Endometrium (tissue), 2 donors: ENCODE measurements around the gene LCOR.
"Not testable (repeated sequence)": the region's sequence is repeated elsewhere in the genome, so short reads cannot be mapped to it uniquely, and the experiment has no call there.

Experiments used
- FAIRE-seq: peaks from 2 replicates; lab custom pipeline; 2012; peaks lifted over from hg19 to GRCh38; lab: Jason Lieb, UNC
- donor health status: control.
- donor health status: control.

LCOR gene

DNA sequence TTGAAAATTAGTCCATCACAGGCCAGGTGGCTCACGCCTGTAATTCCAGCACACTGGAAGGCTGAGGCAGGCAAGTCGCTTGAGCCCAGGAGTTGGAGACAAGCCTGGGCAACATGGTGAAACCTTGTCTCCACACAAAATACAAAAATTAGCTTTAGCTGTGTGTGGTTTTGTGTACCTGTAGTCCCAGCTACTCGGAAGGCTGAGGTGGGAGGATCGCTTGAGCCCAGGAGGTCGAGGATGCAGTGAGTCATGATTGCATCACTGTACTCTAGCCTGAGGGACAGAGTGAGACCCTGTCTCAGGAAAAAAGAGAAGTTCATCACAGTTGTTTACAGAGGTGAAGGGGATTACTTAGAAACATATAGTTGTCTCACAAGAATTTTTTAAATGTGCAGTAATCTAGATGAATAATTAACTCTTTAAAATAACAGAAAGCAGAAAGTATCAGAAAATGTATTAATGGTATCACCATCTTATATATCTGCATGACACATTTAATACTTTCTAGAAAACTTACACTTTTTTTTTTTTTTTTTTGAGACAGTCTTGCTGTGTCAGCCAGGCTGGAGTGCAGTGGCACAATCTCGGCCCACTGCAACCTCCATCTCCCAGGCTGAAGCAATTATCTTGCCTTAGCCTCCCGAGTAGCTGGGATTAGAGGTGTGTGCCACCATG is 8.9 kb downstream of the LCOR start:
- no peak for FAIRE-seq

DNA sequence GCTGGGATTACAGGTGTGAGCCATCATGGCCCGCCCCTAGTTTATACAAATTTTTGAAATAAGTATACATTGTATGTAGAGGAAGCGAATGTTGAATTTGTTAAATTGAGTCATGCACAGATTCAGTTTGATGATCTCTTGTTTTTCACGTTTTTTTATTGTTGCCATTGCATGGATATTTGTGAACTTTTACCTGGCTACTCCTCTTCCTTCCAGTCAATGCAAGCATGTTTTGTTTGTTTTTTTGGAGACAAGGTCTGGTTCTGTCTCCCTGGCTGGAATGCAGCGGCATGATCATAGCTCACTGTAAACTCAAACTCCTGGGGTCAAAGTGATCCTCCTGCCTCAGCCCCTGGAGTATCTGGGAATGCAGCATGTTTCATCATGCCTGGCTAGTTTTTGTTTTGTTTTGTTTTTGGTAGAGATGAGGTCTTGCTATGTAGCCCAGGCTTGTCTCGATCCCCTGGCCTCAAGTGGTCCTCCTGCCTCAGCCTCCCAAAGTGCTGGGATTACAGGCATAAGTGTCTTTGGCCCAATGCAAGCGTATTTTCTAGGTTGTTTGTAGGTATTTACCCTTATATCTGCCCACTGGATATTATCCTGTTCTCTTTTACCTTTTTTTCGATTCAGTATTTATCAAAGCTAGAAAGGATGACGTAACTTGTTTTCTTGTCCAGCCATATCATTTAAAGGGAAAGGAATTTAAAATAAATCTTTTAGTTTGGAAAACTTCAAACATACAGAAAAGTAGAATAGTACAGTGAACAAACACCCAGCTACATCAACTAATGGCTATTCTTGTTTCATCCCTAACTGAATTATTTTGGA is 11.0 kb downstream of the LCOR start:
- peak; percentile 73 for FAIRE-seq

DNA sequence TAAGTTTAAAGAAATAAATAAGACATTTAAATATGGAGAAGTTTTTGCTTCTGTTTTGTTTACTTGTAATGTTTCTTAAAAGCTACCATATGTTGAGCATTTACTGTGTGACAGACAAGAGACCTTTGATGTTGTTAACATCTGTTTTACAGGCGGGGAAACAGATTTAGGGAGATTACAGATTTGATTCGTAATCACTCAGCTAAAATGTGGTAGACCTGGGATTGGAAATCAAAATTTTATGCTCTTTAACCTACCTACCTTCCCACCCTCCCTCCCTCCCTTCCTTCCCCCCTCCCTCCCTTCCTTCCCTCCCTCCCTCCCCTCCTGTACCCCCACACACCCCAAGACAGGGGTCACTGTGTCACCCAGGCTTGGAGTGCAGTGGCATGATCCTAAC is 11.7 kb downstream of the LCOR start:
- FAIRE-seq: no peak

DNA sequence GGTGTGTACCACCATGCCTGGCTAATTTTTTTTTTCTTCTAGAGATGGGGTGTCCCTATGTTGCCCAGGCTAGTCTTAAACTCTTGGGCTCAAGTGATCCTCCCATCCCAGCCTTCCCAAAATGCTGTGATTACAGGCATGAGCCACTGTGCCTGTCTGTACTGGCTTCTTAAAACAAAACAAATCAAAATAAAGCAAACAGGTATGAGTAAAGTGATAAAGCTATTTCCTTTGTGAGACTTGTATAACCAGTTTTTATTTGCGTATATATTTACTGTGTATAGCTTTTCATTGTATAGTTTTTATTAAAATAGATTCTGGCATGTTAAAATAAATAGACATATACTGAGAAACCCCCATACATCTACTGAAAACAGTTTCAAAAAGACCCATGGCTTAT is 14.3 kb downstream of the LCOR start:
- FAIRE-seq: no peak

DNA sequence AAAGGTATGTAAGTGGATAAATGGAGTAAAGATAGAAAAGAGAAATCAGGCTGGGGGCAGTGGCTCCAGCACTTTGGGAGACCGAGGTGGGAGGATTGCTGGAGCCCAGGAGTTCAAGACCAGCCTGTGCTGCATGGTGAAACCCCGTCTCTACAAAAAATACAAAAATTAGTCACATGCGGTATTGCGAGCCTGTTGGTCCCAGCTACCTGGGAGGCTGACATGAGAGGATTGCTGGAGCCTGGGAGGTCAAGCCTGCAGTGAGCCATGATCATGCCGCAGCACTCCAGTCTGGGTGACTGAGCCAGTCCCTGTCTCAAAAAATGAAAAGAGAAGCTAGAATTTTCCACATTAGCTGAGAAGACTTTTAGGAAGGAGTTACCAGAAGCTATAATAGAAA is 14.8 kb downstream of the LCOR start:
- no peak for FAIRE-seq

DNA sequence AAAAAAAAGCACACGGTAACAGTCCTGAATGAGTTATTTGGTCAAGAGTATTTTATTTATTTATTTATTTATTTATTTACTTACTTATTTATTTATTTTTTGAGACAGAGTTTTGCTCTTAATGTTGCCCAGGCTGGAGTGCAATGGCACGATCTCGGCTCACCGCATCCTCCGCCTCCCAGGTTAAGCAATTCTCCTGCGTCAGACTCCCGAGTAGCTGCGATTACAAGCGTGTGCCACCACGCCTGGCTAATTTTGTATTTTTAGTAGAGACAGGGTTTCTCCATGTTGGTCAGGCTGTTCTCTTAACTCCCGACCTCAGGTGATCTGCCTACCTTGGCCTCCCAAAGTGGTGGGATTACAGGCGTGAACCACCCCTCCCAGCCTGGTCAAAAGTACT is 15.3 kb downstream of the LCOR start:
- not testable (repeated sequence) for FAIRE-seq

DNA sequence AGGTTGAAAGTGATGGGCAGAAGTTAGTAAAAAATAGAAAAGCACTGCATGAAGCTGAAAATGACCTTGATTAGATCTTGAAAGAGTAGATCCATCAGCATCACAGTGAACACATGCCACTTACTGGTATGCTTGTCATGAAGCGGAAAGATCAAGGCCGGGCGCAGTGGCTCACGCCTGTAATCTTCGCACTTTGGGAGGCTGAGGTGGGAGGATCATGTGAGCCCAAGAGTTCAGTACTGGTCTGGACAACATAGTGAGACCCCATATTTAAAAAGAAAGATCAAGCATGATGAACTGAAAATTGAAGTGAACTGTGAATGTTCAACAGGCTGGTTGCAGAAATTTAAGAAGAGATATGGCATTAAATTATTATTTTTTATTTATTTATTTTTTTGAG is 18.0 kb downstream of the LCOR start:
- FAIRE-seq: no peak

DNA sequence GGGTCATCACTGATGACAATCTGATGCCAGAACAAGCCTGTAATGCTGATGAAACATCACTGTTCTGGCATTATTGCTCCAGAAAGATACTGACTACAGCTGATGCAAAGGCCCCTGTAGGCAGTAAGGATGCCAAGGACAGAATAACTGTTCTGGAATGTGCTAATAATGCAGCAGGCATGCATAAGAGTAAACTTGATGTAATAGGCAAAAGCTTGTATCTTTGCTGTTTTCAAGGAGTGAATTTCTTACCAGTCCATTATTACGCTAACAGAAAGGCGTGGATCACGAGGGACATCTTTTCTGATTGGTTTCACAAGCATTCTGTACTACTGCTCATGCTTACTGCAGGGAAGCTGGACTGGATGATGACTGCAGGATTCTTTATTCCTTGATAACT is 18.7 kb downstream of the LCOR start:
- no peak for FAIRE-seq

DNA sequence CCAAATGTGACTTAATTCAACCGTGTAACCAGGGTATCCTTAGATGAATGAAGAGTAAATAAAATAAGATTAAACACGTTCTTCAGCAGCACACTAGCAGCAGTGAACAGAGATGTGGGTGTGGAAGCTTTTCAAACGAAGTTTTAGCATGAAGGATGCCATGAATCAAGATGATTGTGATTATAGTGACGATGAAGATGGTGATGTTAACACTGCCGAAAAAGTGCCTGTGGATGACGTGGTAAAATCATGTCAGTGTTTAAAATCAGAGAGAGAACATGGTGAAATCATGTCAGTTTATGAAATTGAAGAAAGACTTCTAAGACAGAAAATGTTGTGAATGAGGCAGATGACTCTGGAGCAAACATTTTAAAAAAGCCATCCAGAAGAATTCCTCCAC is 19.2 kb downstream of the LCOR start:
- no peak for FAIRE-seq

DNA sequence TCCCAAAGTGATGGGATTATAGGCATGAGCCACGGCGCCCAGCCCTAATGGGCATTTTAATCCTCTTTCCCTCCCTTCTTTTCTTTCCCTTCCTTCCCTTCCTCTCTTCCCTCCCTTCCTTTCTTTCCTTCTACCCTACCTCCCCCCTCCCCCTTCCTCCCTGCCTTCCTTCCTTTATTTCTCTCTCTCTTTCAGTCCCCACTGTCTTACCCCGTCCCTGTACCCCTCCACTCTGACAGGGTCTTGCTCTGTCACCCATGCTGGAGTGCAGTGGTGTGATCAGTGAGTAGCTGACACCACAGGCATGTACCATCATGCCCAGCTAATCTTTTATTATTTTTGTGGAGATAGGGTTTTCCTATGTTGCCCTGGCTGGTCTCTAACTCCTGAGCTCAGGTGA is 24.2 kb downstream of the LCOR start:
- FAIRE-seq: no peak

DNA sequence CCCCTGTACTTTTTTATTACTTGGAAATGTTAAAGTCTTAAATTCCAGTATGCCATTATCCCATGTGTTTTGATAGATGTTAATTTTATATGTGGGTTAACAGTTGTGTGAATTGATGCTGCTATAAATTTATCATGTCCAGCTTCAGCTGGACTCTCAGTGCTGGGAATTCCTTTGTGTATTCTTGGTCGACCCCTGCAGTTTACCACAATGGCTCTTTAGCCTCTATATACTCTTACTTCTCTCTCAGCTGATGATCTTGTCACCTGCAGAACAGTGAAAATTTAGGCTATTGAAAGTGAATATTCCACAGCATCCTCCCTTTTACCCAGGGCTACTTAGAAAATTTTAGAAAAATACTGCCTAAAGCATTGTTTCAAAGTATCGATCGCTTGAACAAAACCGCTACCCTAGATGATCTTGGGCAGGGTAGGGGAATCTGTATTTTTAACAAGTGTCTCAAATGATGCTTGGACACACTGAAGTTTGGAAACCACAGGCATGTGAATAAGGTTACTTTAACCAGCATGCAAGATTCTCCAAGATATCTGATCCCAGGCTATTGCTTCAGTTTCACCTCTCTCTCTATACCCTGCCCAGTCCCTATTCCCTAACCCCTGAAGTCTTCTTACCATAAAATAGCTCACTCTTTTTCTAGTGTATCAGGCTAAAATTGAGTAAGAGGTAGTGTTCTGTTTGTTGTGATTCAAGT is 25.4 kb downstream of the LCOR start:
- no peak for FAIRE-seq

DNA sequence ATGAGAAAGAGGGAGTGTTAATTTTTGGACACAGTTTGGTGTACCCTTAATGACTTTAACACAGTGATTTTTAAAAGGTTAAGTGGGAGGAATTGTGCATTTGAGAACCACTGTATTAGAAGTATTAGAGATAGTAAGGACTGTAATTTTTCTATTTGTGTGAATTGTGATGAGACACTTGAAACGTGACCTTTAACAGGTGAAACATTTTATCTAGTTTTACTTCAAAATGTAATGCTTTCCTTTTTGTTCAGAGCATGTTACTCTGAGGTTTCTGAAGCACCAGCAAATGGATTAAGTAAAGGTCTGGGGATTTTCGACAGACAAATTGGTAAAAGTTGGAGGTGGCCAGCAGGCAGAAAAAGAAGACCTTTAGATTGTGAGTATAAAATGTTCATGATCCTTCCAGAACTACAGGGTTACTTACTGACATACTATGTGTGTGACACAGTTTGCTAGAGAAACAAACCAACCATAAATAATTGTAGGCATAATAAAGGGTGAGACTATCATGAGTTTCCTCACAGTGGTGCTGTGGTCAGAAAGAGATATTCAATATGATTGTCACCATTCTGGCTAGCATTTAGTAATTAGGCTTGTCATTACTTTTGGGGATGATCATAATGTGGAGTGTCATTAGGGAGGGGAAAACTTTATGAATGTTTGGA is 26.1 kb downstream of the LCOR start:
- FAIRE-seq: peak; percentile 8

DNA sequence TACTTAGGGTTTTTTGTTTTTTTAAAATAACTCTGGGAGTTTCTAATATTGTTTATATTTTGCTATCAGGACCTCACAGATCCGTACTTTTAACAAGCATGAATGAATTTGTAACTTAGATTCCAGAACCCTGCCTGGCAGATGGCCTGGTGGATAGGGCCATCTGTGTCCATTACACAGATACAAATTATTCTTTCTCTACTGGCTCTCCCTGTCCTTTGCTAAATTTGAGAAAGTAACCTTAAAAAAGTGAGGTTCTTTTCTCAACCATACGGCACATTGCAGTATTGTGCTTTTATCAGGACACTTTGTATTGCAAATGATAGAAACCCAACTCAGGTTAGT is 26.6 kb downstream of the LCOR start:
- FAIRE-seq: no peak

DNA sequence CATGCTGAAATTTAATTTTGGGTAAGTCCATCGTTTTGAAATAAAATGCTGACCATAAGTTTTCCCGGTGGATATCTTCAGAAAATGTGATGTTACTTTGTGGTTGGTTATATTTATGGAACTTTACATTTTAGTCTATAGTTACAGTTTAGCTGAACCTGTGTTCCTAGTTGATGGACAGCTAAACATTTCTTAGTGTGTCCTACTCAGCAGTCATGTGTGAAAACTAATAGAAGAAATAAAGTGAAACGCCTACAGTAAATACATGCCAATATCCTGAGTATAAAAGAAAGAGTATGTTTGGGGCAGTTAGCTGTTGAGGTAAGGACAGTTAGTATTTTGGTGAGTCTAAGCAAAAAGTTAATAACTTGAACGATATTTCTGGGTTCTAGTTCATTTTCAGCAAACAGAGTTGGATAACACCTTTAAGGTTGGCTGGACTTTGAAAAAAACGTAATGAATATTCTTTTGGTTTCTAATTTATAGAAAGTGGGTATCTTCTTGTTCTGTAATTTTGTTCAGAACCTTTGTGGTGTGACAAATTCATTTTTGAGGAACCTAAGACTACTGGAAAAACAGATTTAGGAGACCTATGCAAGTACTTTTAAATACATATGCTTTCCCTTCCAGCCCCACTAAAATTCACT is 28.7 kb downstream of the LCOR start:
- FAIRE-seq: no peak

DNA sequence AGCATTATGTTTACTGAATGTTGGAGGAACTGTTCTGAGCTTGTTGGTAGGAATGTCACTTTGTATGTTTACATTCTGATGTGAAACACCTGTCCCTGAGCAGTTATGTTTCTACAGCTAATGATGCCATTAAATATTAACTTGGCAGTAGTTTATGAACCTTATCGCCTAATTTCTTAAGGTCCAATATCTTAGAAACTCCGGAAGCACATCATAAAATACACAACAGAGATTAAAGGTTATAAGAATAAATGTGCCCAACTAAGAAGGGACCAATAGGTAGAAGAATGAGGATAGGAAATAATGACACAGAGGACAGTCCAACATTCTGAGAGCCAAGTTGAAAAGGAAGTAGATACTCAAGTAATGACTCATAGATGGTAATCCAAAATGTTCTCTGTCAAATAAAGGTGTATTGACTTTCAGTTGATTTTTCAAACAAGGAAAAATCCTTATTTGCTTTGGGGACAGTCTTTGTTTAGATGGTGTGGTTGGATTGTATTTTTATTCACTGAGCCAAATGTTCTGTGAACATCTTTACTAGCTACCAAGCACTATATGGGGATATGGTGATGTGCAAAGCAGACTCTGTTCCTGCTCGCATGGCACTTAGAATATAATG is 31.9 kb downstream of the LCOR start:
- FAIRE-seq: no peak

DNA sequence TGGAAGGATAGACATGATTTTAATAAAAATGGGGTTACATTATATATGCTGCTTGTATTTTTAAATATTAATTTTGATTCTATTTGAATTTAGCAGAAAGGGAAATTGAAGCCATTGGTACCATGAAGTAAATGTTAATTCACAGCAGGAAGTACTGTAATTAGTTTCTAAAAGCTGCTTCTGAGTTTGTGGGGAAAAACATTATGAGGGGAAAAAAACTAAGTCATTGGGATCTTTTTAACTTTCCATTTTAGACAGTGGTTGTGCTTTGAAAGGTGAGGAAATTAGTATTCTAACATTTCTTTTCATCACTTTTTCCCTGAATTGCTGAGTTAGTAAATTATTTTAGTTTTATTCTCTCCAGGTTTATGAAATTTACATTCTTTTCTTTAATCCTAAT is 41.0 kb downstream of the LCOR start:
- FAIRE-seq: no peak

DNA sequence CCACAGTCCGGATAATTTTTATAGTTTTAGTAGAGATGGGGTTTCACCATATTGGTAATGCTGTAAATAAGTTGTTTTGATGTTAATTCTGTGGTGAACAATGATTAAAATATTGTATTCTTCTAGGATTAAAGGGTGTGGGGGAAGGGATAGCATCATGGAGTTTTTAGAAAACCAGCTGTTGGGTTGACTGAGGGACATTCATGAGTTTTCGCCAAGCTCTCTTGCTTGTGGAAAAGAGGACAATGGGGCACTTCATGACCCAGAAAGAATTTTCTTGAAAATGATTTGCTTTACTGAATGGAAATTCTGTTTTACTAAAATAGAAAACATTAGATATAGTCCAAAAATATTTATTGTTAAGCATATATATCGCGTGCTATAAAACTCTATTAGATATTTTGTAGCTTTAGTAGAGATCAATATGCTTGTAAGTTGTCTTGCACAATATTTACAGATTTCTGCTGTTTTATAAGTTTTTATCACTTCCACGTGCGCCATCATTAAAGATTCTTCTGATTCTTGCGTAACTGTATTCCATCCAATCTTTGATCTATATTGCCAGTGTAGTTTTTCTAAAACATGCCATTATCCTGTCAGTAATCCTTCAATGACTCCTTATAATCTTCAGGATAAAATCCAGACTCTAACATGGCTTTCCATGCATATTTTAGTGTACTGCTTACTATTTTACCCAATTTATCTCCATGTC is 41.8 kb downstream of the LCOR start:
- no peak for FAIRE-seq

DNA sequence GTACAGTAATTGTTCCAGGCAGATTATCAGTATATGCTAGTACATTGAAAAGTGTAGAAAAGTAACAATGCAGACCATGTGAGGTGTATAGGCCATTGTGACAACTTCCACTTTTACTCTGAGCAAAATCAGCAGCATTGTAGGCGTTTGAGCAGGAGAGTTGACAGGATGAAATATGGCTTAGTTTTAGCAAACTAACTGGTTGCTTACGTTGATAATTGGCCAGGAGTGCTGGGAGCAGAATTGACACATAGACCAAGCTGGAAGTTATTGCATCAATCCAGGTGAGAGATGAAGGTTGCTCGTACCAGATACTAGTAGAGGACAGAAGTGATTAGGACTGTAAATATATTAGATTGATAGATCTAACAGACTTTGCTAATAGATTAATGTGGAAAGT is 46.0 kb downstream of the LCOR start:
- FAIRE-seq: no peak

DNA sequence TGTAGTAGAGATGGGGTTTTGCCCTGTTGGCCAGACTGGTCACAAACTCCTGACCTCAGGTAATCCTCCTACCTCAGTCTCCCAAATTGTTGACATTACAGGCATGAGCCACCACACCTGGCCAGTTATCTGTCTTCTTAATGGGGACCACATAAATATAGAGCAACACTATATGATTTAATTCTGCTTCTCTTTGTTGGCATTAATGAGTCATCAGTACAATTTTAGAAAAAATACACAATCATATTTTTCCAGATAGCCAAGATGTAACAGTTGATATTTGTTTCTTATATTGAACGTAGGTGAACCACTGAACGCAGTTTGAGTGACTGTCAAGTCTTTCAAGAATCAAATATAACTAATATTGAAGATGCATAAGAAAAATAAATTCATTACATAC is 48.5 kb downstream of the LCOR start:
- FAIRE-seq: no peak

DNA sequence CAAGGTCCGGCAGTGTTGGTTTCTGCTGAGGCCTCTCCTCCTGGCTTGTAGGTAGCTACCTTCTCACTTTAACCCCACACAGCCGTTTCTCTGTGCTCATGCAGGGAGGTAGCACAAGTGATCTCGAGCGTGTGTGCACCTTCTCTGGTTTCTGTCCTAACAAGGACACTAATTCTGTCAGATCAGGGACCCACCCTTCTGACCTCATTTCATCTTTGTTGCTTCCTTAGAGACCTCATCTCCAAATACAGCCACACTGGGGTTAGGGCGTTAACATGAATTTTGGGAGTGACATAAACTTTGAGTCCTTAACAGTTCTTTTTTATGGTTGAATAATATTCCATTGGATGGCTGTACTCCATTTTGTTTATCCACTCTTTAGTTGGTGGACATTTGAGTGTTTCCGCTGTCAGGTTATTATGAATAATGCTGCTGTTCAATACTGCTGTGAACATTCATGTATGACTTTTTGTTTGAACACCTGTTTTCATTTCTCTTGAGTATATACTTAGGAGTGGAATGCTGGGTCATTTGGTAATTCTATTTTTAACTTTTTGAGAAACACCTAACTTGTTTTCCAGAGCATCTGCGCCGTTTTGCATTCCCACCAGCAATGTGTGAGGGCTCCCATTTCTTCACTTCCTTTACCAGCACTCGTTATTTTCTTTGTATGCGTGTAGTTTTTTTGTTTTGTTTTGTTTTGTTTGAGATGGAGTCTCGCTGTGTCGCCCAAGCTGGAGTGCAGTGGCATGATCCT is 57.5 kb downstream of the LCOR start:
- FAIRE-seq: no peak

DNA sequence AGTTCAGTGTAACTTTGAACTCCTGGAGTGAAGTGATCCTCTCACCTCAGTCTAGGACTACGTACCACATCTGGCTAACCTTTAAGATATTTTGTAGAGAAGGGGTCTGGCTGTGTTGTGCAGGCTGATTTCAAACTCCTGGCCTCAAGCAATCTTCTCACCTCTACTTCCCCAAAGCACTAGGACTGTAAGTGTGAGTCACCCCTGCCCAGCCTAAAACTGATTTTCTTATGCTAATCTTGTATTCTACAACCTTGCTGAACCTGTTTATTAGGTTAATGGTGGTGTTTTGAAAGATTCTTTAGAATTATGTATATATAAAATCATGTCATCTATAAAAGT is 58.0 kb downstream of the LCOR start:
- no peak for FAIRE-seq
